GM18505 (cell line): Measurements from ENCODE around the gene ATP7B.

Experiments used
- ATAC-seq: cut with Tn5 transposase; IDR thresholded peaks from one replicate; pipeline ENCODE4 v1.9.1; 2021; ENCODE audit not compliant: unreplicated experiment
- POLR2A ChIP-seq: IDR thresholded peaks from 4 replicates; pipeline ENCODE4 v1.6.1; 2011; ENCODE audit warnings: borderline replicate concordance; ENCODE audit not compliant: insufficient read depth, insufficient read length; ENCODE audit errors: extremely low read depth

The ATP7B gene

GRCh38 chr13:51924756-51925544, 86.3 kb downstream of the ATP7B start:
- no peak for ATAC-seq
- TF ChIP-seq POLR2A = no peak

DNA sequence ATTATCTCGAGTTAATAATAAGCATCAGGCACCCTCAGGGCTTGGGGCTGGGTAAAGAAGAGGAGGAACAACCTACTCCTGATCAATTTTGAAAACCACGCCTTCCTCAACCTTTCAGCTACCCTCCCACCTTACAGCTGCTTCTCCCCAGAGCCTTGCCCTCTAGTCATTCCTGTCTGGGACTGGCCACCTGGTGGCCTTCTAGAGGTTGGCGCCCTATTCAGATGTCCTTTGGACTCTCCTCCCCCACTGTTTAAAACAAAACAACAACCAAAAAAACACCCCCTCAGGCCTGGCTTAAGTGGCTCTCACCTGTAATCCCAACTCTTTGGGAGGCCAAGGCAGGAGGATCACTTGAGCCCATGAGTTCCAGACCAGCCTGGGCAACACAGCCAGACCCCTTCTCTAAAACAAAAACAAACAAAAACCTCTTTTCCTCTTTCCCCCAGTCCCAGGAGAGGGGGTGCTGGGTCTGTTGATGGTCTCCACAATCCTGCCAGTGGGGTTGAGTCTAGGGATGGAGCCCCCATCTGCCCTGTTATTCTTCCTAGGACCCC, 87.2 kb downstream of the ATP7B start:
- TF ChIP-seq POLR2A = no peak
- ATAC-seq = no peak

DNA sequence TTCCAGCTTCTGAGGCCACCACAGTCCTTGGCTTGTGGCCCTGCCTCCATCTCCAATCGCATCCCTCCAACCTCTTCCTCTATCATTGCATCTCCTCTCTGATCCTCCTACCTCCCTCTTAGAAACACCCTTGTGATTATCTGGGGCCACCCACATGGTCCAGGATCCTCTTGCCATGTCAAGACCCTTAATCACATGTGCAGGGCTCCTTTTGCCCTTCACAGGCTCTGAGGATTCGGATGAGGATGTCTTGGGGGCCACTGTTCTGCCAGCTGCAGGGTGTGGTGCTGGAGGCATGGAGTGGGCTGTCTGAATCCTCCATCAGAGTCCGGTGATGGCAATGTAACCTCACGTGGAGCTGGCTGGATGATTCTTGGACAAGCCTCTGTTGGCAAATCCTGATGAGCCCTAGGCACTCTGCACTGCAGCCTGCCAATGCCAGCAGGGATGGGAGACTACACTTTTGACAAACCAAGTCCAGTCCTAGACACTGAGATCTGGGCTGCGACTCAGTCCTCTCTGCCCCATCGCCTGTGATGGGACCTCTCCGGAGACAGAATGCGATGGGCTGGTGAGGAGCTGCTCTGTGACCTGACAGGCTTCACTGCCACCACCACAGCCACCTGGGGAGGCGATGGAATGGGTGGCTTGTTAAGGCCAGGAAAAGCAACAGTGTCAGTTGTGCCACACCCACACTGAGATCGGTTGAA, 88.3 kb downstream of the ATP7B start:
- no peak for ATAC-seq

GRCh38 chr13:51921790-51922740, 89.2 kb downstream of the ATP7B start:
- no peak for ATAC-seq
- TF ChIP-seq POLR2A = no peak

More for the DNA sequence above, 88.3 kb downstream of the ATP7B start:
- no peak for TF ChIP-seq POLR2A

DNA sequence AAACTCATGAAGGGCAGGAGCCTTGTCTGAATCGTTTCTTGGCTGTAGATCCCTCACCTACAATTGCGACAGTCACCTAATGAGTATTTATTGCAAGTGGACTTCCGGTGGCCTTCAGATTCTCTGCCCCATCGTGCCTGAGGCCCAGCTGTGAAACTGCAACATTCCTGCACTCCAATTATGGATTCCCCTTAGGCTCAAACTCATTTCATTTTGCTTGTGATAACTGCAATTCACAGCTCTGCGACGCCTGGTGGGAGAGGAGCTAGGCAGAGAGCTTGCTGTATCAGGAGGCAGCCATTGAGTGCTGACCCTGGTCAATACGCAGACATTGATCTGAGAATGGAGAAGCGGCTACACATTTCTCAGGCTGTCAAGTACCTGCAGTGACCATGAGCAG, 90.5 kb downstream of the ATP7B start:
- no peak for TF ChIP-seq POLR2A
- ATAC-seq = no peak

DNA sequence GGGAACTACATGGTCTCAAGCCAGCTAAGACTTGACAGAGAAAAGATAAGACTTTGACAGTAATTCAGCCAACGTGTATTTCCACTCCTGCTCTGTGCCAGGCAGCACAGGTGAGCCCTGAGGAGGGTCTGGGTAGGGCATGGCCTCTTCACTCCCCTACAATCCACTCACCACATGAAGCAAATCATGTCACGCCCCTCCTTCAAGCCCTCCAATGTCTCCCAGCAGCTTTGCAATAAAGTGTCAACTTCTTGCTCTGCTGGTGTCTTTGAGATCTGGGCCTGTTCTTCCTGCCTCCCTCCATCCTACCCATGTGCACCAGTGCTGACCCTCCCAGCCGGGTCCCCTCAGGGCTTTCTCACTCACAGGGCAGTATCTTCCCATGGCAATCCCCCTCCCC, 91.0 kb downstream of the ATP7B start:
- ATAC-seq = no peak
- no peak for TF ChIP-seq POLR2A

GRCh38 chr13:51919531-51919930, 91.7 kb downstream of the ATP7B start:
- TF ChIP-seq POLR2A = no peak
- no peak for ATAC-seq

DNA sequence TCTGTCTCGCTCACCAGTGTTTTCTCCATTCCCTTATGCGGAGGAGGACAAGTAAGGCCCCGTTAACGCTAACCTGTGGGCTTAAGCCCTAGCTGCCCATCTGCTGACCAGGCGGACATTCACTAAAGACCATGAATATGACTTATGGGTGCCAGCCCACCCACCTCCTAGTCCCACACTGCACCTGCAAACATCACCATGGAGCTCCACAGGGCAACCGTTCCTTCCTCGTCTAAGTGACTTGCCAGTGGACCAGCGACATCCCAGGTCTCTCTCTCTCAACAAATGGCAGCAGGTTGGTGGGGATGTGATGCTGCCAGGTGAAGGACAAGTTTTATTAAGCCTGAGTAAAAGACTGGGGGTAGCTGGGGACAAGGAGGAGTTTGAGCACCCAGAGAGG, 94.3 kb downstream of the ATP7B start:
- ATAC-seq = no peak
- TF ChIP-seq POLR2A = no peak

DNA sequence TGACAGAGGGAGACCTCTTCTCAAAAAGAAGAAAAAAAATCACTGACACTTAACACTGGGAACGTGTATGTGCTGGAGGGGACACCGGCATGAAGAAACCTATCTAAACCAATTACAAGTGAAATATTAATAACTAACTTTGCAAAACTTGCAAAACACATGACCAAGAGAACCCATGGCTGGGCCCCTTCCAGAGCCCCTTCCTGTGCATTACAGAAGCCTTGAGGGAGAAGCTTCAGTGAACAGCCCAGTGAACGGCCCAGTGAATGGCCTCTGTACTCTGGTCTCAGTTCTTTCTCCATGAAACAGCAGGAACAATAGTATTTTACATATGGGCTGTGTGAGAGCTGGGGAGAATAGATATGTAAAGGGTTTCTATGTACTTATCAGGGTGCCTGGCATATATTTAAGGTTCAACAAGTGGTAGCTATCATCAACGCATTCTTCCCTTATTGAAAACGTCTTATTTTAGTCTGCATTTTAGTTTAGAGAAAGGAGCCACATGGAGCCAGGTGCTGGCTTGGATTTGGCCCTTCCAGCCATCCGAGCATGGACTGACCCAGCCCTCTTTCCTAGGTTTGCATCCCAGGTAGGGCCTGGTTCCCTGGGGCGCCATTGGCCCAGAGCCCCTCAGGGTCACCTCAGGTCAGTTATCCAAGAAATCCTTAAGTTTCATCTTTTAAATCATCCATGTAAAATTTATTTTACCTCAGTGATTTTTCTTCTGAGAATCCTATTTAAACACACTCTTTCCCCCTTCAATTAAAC, 95.0 kb downstream of the ATP7B start:
- no peak for ATAC-seq
- TF ChIP-seq POLR2A = no peak

GRCh38 chr13:51914137-51914493, 97.1 kb downstream of the ATP7B start:
- TF ChIP-seq POLR2A = no peak
- no peak for ATAC-seq

DNA sequence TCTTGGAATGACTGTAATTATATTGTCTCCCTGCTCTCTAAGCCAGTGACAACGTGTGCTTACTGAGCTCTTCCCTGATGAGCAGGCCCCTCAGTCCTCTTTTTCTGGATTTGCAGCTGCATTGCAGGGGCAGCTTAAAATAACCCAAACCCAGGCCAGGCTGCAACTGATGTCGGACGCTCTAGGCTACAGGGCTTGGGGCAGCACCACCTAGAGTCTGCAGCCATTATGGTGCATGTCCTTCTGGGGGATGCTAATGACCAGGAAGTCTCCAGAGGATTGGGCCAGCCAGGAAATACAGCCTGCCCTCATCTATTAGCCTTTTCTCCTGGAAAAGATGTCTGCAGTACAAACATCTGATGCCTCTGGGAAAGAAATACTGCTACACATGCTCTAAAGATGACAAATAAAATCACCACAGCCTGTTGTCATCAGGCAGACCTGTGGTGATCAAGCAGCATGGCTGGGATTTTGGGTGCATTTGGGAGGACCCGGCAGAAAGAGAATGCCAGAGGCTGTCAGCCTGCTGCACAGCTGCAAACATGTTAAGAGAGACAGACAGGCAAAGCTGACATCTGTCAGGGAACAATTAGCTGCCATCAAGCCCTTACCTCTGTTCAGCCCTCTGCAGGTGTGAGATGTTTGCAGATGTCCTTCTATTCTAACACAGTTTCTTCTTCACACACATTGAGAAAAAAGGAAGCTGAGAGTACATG, 97.7 kb downstream of the ATP7B start:
- TF ChIP-seq POLR2A = no peak

GRCh38 chr13:51912511-51913225, 98.6 kb downstream of the ATP7B start:
- no peak for ATAC-seq
- no peak for TF ChIP-seq POLR2A

More for the DNA sequence above, 97.7 kb downstream of the ATP7B start:
- ATAC-seq = no peak

- TF ChIP-seq POLR2A = no peak
- ATAC-seq = no peak
Measured at GRCh38 chr13:51912091-51912490, 99.2 kb downstream of the ATP7B start.
